H1 (cell line): ENCODE data around the gene MARS1.

Experiments used
- BRCA1 ChIP-seq: IDR thresholded peaks from 2 replicates; pipeline ENCODE4 v1.6.1; 2012; ENCODE audit warnings: low read depth, low read length, improper control_type of control experiment
- CTCF ChIP-seq, 3 experiments: IDR thresholded peaks; 1 replicate in 2 of 3; 2 replicates in 1 of 3; pipeline versions ENCODE4 v1.5.1 to v1.6.1; 2011; ENCODE audit warnings: low read length in 3 of 3, mild to moderate bottlenecking in 3 of 3, inconsistent platforms in 2 of 3, low read depth in 1 of 3, moderate library complexity in 1 of 3; ENCODE audit not compliant: insufficient read depth in 1 of 3; ENCODE audit errors: control extremely low read depth in 1 of 3
- EZH2 ChIP-seq: fragments of 200-600 bp; sonication (generic); IDR thresholded peaks from 2 replicates; pipeline ENCODE4 v1.7.1; 2012; ENCODE audit warnings: low read depth, mild to moderate bottlenecking, moderate library complexity, low read length, inconsistent platforms; ENCODE audit not compliant: severe bottlenecking
- NRF1 ChIP-seq: IDR thresholded peaks from 2 replicates; pipeline ENCODE4 v1.6.1; 2011; ENCODE audit warnings: mild to moderate bottlenecking, low read depth, low read length, improper control_type of control experiment
- POLR2A ChIP-seq, 2 experiments: IDR thresholded peaks; 1 replicate in 1 of 2; 2 replicates in 1 of 2; pipeline ENCODE4 v1.6.1; 2011; ENCODE audit warnings: low read depth in 2 of 2, low read length in 2 of 2, mild to moderate bottlenecking in 2 of 2; ENCODE audit errors: control extremely low read depth in 1 of 2
- POLR2AphosphoS5 ChIP-seq: IDR thresholded peaks from 2 replicates; pipeline ENCODE4 v1.6.1; 2011; ENCODE audit warnings: low read depth, low read length
- SP1 ChIP-seq: IDR thresholded peaks from 2 replicates; pipeline ENCODE4 v1.6.1; 2011; ENCODE audit warnings: low read depth, low read length
- SUZ12 ChIP-seq: fragments of 200-600 bp; sonication (generic); IDR thresholded peaks from 2 replicates; pipeline ENCODE4 v1.6.1; 2012; ENCODE audit warnings: mild to moderate bottlenecking, inconsistent platforms, low read length, moderate library complexity, mixed read lengths
- TAF1 ChIP-seq: IDR thresholded peaks from 2 replicates; pipeline ENCODE4 v1.6.1; 2011; ENCODE audit warnings: mild to moderate bottlenecking, low read depth, low read length
- TEAD4 ChIP-seq: IDR thresholded peaks from 2 replicates; pipeline ENCODE4 v1.6.1; 2012; ENCODE audit warnings: low read depth, low read length, inconsistent platforms, mixed read lengths
- USF2 ChIP-seq: IDR thresholded peaks from 2 replicates; pipeline ENCODE4 v1.6.1; 2011; ENCODE audit warnings: low read length, improper control_type of control experiment

- no peak for TF ChIP-seq POLR2A (IDR thresholded peaks at IDR 0.05; ENCODE audit: control extremely low read depth in 1 of 2, low read depth in 2 of 2, low read length in 2 of 2)
- TF ChIP-seq TEAD4 = no peak
- TF ChIP-seq USF2 = no peak
- TF ChIP-seq CTCF (IDR thresholded peaks at IDR 0.05; ENCODE audit: control extremely low read depth in 1 of 3, insufficient read depth in 1 of 3, low read depth in 1 of 3, low read length in 3 of 3) = no peak
- no peak for TF ChIP-seq POLR2AphosphoS5
- no peak for TF ChIP-seq TAF1
- TF ChIP-seq NRF1 = no peak
- TF ChIP-seq SUZ12 = no peak
- no peak for TF ChIP-seq EZH2
- TF ChIP-seq BRCA1 = no peak
- TF ChIP-seq SP1 = no peak
Measured at GRCh38 chr12:57552306-57552651, 64.4 kb downstream of the MARS1 start.
